GM12878 (cell line): ENCODE data around the gene PIGN. TPM values are rescaled to one million over a fixed set of nuclear protein-coding genes. Genes with fewer than 3 reads are reported as not detected.

Source experiments
- ATAC-seq: fragments of 200-7000 bp; cut with Tn5 transposase; 3 replicates; pipeline ENCODE4 v1.9.1; 2020; ENCODE audit warnings: mild to moderate bottlenecking, moderate library complexity
- BruUV-seq: library from RNA; stranded (reverse); fragments of 400-500 nt; replicated peaks from 2 replicates; lab custom pipeline; 2021; lab: Mats Ljungman, UMichigan
- CTCF ChIA-PET: fragments of 300-600 bp; sonication (Branson Sonifier 250); formaldehyde crosslinking; extraction: SDS; loops from one replicate; lab custom pipeline; 2021; ENCODE audit warnings: inconsistent platforms; lab: Yijun Ruan, JAX
- POLR2A ChIA-PET: fragments of 350-600 bp; formaldehyde crosslinking; extraction: SDS; loops from one replicate; lab custom pipeline; 2021; ENCODE audit warnings: inconsistent platforms; lab: Charles Lee
- RAD21 ChIA-PET: fragments of 300-600 bp; sonication (Branson Sonifier 250); formaldehyde crosslinking; loops from one replicate; lab custom pipeline; 2023; ENCODE audit warnings: antibody characterized with exemption; ENCODE audit not compliant: unreplicated experiment; lab: Charles Lee
- SMC1A ChIA-PET: fragments of 300-600 bp; sonication (Branson Sonifier 250); formaldehyde crosslinking; loops from one replicate; lab custom pipeline; 2023; ENCODE audit not compliant: unreplicated experiment, uncharacterized antibody; lab: Charles Lee
- DNase-seq: peaks from one replicate; pipeline ENCODE4 v3.0.0-alpha.2; 2011; ENCODE audit warnings: low read depth, low spot score
- FAIRE-seq: peaks from 3 replicates; lab custom pipeline; 2011; peaks lifted over from hg19 to GRCh38; lab: Jason Lieb, UNC
- H2AFZ ChIP-seq: 2 replicates; pipeline ENCODE4 v1.6.0; 2011; ENCODE audit warnings: low read depth, low read length, control low read depth; ENCODE audit not compliant: control insufficient read depth
- H3K27ac ChIP-seq: 2 replicates; pipeline ENCODE4 v1.5.1; 2011; ENCODE audit warnings: control low read depth; ENCODE audit not compliant: control insufficient read depth, insufficient read depth
- H3K27me3 ChIP-seq, 2 experiments: replicated peaks in 1 of 2; 2 replicates each; pipeline versions ENCODE4 v1.6.0 to v1.6.1; 2011; ENCODE audit warnings: low read length in 1 of 2; ENCODE audit not compliant: control insufficient read depth in 2 of 2, insufficient read depth in 2 of 2
- H3K36me3 ChIP-seq, 2 experiments: 2 replicates each; pipeline ENCODE4 v1.5.1; 2011; ENCODE audit warnings: low read length in 1 of 2; ENCODE audit not compliant: control insufficient read depth in 2 of 2, insufficient read depth in 2 of 2
- H3K4me1 ChIP-seq: 2 replicates; pipeline ENCODE4 v1.6.1; 2011; ENCODE audit warnings: mild to moderate bottlenecking, low read length, moderate library complexity, mixed read lengths; ENCODE audit not compliant: control insufficient read depth, insufficient read depth
- H3K4me2 ChIP-seq: 2 replicates; pipeline ENCODE4 v1.6.0; 2011; ENCODE audit warnings: control low read depth; ENCODE audit not compliant: control insufficient read depth, insufficient read depth
- H3K4me3 ChIP-seq: fragments of 200-600 bp; sonication (generic); 2 replicates; pipeline ENCODE4 v1.5.1; 2016
- H3K79me2 ChIP-seq: 2 replicates; pipeline ENCODE4 v1.6.0; 2011; ENCODE audit warnings: low read length; ENCODE audit not compliant: control insufficient read depth, insufficient read depth
- H3K9ac ChIP-seq: 2 replicates; pipeline ENCODE4 v1.8.0; 2011; ENCODE audit warnings: low read length, control low read depth, mixed read lengths; ENCODE audit not compliant: control insufficient read depth, insufficient read depth
- H3K9me3 ChIP-seq: replicated peaks from 3 replicates; pipeline ENCODE4 v1.5.1; 2011; ENCODE audit warnings: mild to moderate bottlenecking, low read length; ENCODE audit not compliant: control insufficient read depth, insufficient read depth
- H4K20me1 ChIP-seq: 2 replicates; pipeline ENCODE4 v1.6.0; 2011; ENCODE audit not compliant: control insufficient read depth, insufficient read depth
- CHD4 ChIP-seq: fragments of 200-600 bp; sonication (generic); IDR thresholded peaks from 2 replicates; pipeline ENCODE4 v1.6.1; 2016; ENCODE audit warnings: mild to moderate bottlenecking
- EED ChIP-seq: sonication (generic); IDR thresholded peaks from 2 replicates; pipeline ENCODE4 v1.6.1; 2016; ENCODE audit warnings: antibody characterized with exemption, low read depth
- HDAC2 ChIP-seq: fragments of 200-600 bp; sonication (generic); IDR thresholded peaks from 2 replicates; pipeline ENCODE4 v1.6.1; 2017
- LARP7 ChIP-seq: fragments of 450-650 bp; IDR thresholded peaks from 2 replicates; pipeline ENCODE4 v1.6.1; 2017; ENCODE audit warnings: mild to moderate bottlenecking
- NFYB ChIP-seq: IDR thresholded peaks from 2 replicates; pipeline ENCODE4 v1.6.1; 2011; ENCODE audit warnings: low read depth, mild to moderate bottlenecking, low read length, improper control_type of control experiment, moderate library complexity; ENCODE audit not compliant: insufficient read depth
- POLR2AphosphoS5 ChIP-seq: IDR thresholded peaks from 2 replicates; pipeline ENCODE4 v1.6.1; 2011; ENCODE audit warnings: mild to moderate bottlenecking, low read length, inconsistent platforms
- SIX5 ChIP-seq: IDR thresholded peaks from 2 replicates; pipeline ENCODE4 v1.6.1; 2011; ENCODE audit warnings: mild to moderate bottlenecking, low read depth, low read length, moderate library complexity; ENCODE audit not compliant: severe bottlenecking
- SMAD1 ChIP-seq: fragments of 450-650 bp; IDR thresholded peaks from 2 replicates; pipeline ENCODE4 v1.6.1; 2018; ENCODE audit warnings: mild to moderate bottlenecking, low read depth; ENCODE audit not compliant: partially characterized antibody
- SPI1 ChIP-seq: IDR thresholded peaks from 2 replicates; pipeline ENCODE4 v1.6.1; 2011; ENCODE audit warnings: low read depth, mild to moderate bottlenecking, low read length, moderate library complexity, borderline replicate concordance; ENCODE audit not compliant: insufficient read depth
- STAT3 ChIP-seq: IDR thresholded peaks from 2 replicates; pipeline ENCODE4 v1.6.1; 2011; ENCODE audit warnings: low read depth, low read length, improper control_type of control experiment
- YY1 ChIP-seq: IDR thresholded peaks from 2 replicates; pipeline ENCODE4 v1.6.1; 2011; ENCODE audit warnings: low read depth, mild to moderate bottlenecking, low read length
- ZNF217 ChIP-seq: fragments of 450-650 bp; IDR thresholded peaks from 2 replicates; pipeline ENCODE4 v1.6.1; 2017; ENCODE audit warnings: antibody characterized with exemption, mild to moderate bottlenecking
- ZNF274 ChIP-seq: IDR thresholded peaks from one replicate; pipeline ENCODE4 v1.8.0; 2011; ENCODE audit not compliant: insufficient read length, insufficient read depth
- ZZZ3 ChIP-seq: IDR thresholded peaks from 2 replicates; pipeline ENCODE4 v1.6.1; 2011; ENCODE audit warnings: low read depth; ENCODE audit not compliant: control insufficient read depth, insufficient read length
- WGBS: methylation state at CpG from one replicate; pipeline ENCODE4 v1.1.6; 2016; ENCODE audit warnings: low lambda C conversion rate; ENCODE audit not compliant: insufficient replicate concordance, insufficient coverage; ENCODE audit errors: missing lambda C conversion rate; 5-methylcytosine and 5-hydroxymethylcytosine counted together
- in situ Hi-C: fragments of 300-500 bp; cut with MboI; formaldehyde crosslinking; loops from 9 replicates; pipeline ENCODE4 v1.14.3; 2018; ENCODE audit warnings: mixed read lengths
- intact Hi-C: fragments of 100-400 bp; cut with micrococcal nuclease; formaldehyde crosslinking; loops from one replicate; pipeline ENCODE4 v1.14.2; 2022; ENCODE audit not compliant: unreplicated experiment
- polyA plus RNA-seq, 11 experiments: library from polyadenylated mRNA; depleted of rRNA in 4 of 11; unstranded in 6 of 11; stranded (reverse) in 5 of 11; fragments of >200 nt; fragmentation: Nextera tagmentation in 4 of 11; fragmentation: Illumina TruSeq in 1 of 11; extraction: Ambion mirVana in 4 of 11; extraction: Trizol in 1 of 11; gene quantifications; 1 replicate in 1 of 11; 2 replicates in 10 of 11; pipeline versions ENCODE4 v1.2.1 to v1.2.3, GENCODE V29; 2011 to 2016; ENCODE audit warnings: inconsistent platforms in 2 of 11, missing spikeins in 2 of 11, low read depth in 1 of 11
- total RNA-seq, 4 experiments: library from RNA; depleted of rRNA in 3 of 4; stranded (reverse); fragments of >200 nt in 3 of 4; fragmentation: Illumina TruSeq in 1 of 4; extraction: Trizol in 1 of 4; gene quantifications; 2 replicates each; pipeline versions ENCODE4 v1.2.1 to v1.2.3, GENCODE V29; 2013 to 2021
- TF ChIP-seq, protein P1 (sequence below): fragments of 450-650 bp; IDR thresholded peaks from 2 replicates; pipeline ENCODE4 v1.6.1; 2017; ENCODE audit warnings: mild to moderate bottlenecking, moderate library complexity
- TF ChIP-seq, protein P2 (sequence below): fragments of 150-350 bp; IDR thresholded peaks from 2 replicates; pipeline ENCODE4 v1.6.1; 2014; ENCODE audit warnings: mild to moderate bottlenecking, low read depth, low read length

Gene PIGN
- total and polyA plus RNA-seq, 10 of the 15 experiments (the other 5 are each of a cell fraction or from before 2014, with no cell fraction given), result 6.9 to 25.4 (median 18.7) TPM

DNA sequence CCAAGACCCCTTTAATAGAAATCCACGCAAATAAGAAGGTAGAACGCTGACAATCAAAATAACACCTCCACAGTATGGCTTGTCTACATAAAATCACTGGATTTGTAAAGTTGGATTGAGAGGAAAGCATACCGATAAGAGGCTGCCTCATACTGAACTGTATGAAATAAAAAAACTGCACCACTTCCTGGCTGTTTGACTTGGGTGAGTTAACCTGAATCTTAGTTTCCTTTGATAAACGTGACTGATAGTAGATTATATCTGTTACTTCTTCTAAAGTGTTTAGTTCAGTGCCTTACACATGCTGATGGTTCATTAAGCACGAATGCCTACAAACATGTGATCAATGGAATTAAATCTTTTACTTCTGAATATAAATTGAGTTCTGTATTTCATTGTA is 153.6 kb downstream of the PIGN start (continued):
- TF ChIP-seq, protein P1, sequence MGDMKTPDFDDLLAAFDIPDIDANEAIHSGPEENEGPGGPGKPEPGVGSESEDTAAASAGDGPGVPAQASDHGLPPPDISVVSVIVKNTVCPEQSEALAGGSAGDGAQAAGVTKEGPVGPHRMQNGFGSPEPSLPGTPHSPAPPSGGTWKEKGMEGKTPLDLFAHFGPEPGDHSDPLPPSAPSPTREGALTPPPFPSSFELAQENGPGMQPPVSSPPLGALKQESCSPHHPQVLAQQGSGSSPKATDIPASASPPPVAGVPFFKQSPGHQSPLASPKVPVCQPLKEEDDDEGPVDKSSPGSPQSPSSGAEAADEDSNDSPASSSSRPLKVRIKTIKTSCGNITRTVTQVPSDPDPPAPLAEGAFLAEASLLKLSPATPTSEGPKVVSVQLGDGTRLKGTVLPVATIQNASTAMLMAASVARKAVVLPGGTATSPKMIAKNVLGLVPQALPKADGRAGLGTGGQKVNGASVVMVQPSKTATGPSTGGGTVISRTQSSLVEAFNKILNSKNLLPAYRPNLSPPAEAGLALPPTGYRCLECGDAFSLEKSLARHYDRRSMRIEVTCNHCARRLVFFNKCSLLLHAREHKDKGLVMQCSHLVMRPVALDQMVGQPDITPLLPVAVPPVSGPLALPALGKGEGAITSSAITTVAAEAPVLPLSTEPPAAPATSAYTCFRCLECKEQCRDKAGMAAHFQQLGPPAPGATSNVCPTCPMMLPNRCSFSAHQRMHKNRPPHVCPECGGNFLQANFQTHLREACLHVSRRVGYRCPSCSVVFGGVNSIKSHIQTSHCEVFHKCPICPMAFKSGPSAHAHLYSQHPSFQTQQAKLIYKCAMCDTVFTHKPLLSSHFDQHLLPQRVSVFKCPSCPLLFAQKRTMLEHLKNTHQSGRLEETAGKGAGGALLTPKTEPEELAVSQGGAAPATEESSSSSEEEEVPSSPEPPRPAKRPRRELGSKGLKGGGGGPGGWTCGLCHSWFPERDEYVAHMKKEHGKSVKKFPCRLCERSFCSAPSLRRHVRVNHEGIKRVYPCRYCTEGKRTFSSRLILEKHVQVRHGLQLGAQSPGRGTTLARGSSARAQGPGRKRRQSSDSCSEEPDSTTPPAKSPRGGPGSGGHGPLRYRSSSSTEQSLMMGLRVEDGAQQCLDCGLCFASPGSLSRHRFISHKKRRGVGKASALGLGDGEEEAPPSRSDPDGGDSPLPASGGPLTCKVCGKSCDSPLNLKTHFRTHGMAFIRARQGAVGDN, result no peak
- TF ChIP-seq CHD4 (no peak), ZNF217 (no peak), YY1 (no peak), SIX5 (no peak), STAT3 (no peak), ZNF274 (no peak)

DNA sequence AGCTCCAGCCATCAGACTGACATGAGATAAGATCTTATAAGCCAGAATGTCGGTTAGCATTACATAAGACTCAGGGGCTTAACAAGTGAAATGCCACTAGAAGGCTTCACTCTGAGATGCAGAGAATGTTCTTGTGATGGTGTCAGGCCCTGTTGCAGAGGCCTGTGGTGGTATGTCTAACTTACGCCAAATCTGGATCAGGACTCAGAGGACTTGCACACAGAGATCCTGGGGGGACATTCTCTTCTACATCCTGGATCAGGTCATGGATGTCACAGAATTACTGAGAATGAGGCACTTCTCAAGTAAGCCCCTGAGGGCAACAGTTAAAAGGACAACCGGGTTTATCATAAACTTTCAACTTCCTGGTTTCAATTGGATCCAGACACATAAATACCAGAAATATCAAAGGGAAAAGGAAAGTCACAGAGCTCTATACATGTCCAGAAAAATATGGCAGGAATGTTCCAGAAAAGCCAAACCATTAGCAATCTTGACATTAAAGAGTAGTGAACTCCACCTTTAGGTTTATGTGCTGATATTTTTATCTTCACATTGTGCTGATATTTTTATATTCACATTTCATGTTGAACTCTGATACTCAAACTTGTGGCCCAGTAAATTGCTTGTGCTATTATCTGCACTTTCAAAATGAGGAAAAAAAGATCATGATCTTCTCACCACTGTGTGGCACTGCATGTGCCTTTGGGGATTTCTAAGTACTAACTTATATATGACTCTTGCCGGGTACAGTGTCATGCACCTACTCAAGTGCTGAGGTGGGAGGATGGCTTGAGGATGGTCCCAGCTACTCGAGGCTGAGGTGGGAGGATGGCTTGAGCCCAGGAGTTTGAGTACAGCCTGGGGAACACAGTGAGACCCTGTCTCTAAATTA is 156.5 kb downstream of the PIGN start:
- Histone ChIP-seq H3K27me3 (0 out of 4 replicates have a peak, but pooled peaks cover 0 to under 1% of the 10 kb centered on the region in 2 experiments), H3K4me1 (no peaks in the 10 kb centered on the region), H3K9ac (no peak overlapping the region), H3K4me3 (no peak overlapping the region), H3K4me2 (no peak overlapping the region), H3K27ac (no peak overlapping the region), H3K79me2 (no peaks in the 10 kb centered on the region), H4K20me1 (no peaks in the 10 kb centered on the region), H3K36me3 (no peaks in the 10 kb centered on the region), H2AFZ (no peak overlapping the region), H3K9me3 (no peaks in the 10 kb centered on the region; the same call in 2 of the 3 replicates)
- CTCF ChIA-PET, result interaction anchor here (0.6 to 1.6 kb wide), 2 partner anchors 31 to 101 kb away, joined by 3 to 7 read pairs; no protein-coding TSS in a partner anchor
- ATAC-seq (peak; percentile 28; the same call in 1 of the 3 replicates), FAIRE-seq (no peak), DNase-seq (no peak)
- RAD21 ChIA-PET, result no interaction called here
- SMC1A ChIA-PET, result no interaction called here
- intact Hi-C loops, result no loop called here
- POLR2A ChIA-PET, result no interaction called here
- no TSS peak for BruUV-seq
- WGBS, result 14% methylated on average over 5 of the region's 5 CpGs
- in situ Hi-C loops, result no loop called here
- no peak for TF ChIP-seq HDAC2
- no peak for TF ChIP-seq SMAD1
- no peak for TF ChIP-seq EED
- TF ChIP-seq POLR2AphosphoS5, result no peak
- TF ChIP-seq, protein P2, sequence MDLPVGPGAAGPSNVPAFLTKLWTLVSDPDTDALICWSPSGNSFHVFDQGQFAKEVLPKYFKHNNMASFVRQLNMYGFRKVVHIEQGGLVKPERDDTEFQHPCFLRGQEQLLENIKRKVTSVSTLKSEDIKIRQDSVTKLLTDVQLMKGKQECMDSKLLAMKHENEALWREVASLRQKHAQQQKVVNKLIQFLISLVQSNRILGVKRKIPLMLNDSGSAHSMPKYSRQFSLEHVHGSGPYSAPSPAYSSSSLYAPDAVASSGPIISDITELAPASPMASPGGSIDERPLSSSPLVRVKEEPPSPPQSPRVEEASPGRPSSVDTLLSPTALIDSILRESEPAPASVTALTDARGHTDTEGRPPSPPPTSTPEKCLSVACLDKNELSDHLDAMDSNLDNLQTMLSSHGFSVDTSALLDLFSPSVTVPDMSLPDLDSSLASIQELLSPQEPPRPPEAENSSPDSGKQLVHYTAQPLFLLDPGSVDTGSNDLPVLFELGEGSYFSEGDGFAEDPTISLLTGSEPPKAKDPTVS, result no peak
- no peak for TF ChIP-seq LARP7
- no peak for TF ChIP-seq SPI1
- TF ChIP-seq ZZZ3, result no peak
- TF ChIP-seq NFYB, result no peak
